Pancreas (tissue), 10 donors: Measurements from ENCODE around the gene FAM163B. TPM values are rescaled to one million over a fixed set of nuclear protein-coding genes. Genes with fewer than 3 reads are reported as not detected.

Source experiments
- ATAC-seq, 4 donors: fragments of 200-7000 bp; cut with Tn5 transposase; one replicate each; pipeline versions ENCODE4 v1.8.0 to v1.9.1; 2020; ENCODE audit warnings: mild to moderate bottlenecking in 4 of 4, moderate library complexity in 4 of 4
- DNase-seq, 6 donors: peaks; one replicate each; pipeline ENCODE4 v3.0.0-alpha.2; 2020
- FAIRE-seq: peaks from 2 replicates; lab custom pipeline; 2012; peaks lifted over from hg19 to GRCh38; lab: Jason Lieb, UNC
- H3K27ac ChIP-seq, 4 donors: fragments of 200-600 bp; sonication (generic); 1 replicate in 3 of 4; 2 replicates in 1 of 4; pipeline versions ENCODE4 v1.5.0 to v1.8.0; 2020
- H3K27me3 ChIP-seq, 4 donors: fragments of 200-600 bp; one replicate each; pipeline ENCODE4 v1.8.0; 2021
- H3K36me3 ChIP-seq, 3 donors: fragments of 200-600 bp; sonication (generic) in 1 of 3; one replicate each; pipeline versions ENCODE4 v1.5.0 to v1.8.0; 2020 to 2021
- H3K4me1 ChIP-seq, 3 donors: fragments of 200-600 bp; one replicate each; pipeline ENCODE4 v1.8.0; 2021
- H3K4me3 ChIP-seq, 4 donors: fragments of 200-600 bp; sonication (generic) in 2 of 4; one replicate each; pipeline versions ENCODE4 v1.5.0 to v1.8.0; 2020 to 2021
- H3K9me3 ChIP-seq, 4 donors: fragments of 200-600 bp; one replicate each; pipeline ENCODE4 v1.8.0; 2021
- CTCF ChIP-seq, 4 donors: fragments of 200-600 bp; sonication (generic) in 3 of 4; IDR thresholded peaks; one replicate each; pipeline versions ENCODE4 v1.5.0 to v1.8.0; 2021; ENCODE audit warnings: antibody characterized with exemption in 4 of 4
- whole genome bisulfite sequencing, 2 donors: extraction: QIAGEN DNeasy Blood & Tissue Kit; methylation state at CpG; one replicate each; pipeline ENCODE4 v1.1.7; 2013; 5-methylcytosine and 5-hydroxymethylcytosine counted together
- intact Hi-C, 3 donors: fragments of 100-400 bp; cut with DNase I; formaldehyde crosslinking; loops; one replicate each; pipeline versions ENCODE4 v1.11.1 to v1.14.2; 2022
- polyA plus RNA-seq, 2 donors: library from polyadenylated mRNA; stranded (reverse); fragments of 200-250 nt; gene quantifications; one replicate each; pipeline ENCODE4 v1.2.3, GENCODE V29; 2013
- total RNA-seq, 6 donors: library from RNA; stranded (reverse); fragmentation: NEBNext Ultra II Directional in 4 of 6; extraction: Animal tissue kit (Norgen Biotek cat#: 25700) in 4 of 6; gene quantifications; one replicate each; pipeline versions ENCODE4 v1.2.1 to v1.2.4, GENCODE V29; 2021 to 2023
- donor health status: healthy with polysubstance abuse.
- donor health status: DM: no; HTN: no; CAD: no; lungs with moderate emphysema.
- donor health status: DM: no; HTN: no; CAD: no.
- donor health status: control.
- donor health status: control.
- donor health status: Bipolar disorder and iron deficiency.
- donor health status: DM: yes; HTN: yes; CAD: no.
- donor health status: DM: no; HTN: no; CAD: no.
- donor health status: DM: no; HTN: no; CAD: no.
- donor health status: DM: yes; HTN: yes; CAD: no.

The FAM163B gene
- total and polyA plus RNA-seq, 8 donors, result not detected

DNA sequence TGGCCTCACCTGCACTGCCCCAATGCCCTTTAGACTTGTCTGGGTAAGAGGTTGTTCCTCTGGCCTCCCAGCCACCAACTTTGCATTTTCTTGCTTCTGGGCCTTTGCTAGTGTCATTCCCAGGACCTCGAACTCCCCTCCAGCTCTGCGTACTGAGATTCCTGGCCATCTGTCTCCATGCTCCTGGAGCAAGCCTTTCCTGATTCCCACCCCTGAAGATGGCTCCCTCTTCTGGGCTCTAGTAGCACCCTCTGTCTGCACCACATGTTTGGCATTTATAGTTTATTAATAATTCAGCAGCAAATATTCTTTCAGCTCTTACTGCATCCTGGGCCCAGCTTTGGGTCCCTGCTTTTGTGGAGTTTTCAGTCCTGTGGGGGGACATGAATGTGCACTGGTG is 14.9 kb downstream of the FAM163B start:
- intact Hi-C loops, result no loop called here
- Histone ChIP-seq H3K4me3 (no peak overlapping the region), H3K27me3 (no peaks in the 10 kb centered on the region), H3K36me3 (no peaks in the 10 kb centered on the region), H3K27ac (no peak overlapping the region), H3K4me1 (no peaks in the 10 kb centered on the region), H3K9me3 (no peaks in the 10 kb centered on the region)
- TF ChIP-seq CTCF (IDR thresholded peaks at IDR 0.05), result no peak
- WGBS, 2 donors, result 83 to 87% methylated on average over 2 of the region's 2 CpGs
- ATAC-seq (no peak), FAIRE-seq (no peak), DNase-seq (peak in 1 of 6 donors; percentile 1)

DNA sequence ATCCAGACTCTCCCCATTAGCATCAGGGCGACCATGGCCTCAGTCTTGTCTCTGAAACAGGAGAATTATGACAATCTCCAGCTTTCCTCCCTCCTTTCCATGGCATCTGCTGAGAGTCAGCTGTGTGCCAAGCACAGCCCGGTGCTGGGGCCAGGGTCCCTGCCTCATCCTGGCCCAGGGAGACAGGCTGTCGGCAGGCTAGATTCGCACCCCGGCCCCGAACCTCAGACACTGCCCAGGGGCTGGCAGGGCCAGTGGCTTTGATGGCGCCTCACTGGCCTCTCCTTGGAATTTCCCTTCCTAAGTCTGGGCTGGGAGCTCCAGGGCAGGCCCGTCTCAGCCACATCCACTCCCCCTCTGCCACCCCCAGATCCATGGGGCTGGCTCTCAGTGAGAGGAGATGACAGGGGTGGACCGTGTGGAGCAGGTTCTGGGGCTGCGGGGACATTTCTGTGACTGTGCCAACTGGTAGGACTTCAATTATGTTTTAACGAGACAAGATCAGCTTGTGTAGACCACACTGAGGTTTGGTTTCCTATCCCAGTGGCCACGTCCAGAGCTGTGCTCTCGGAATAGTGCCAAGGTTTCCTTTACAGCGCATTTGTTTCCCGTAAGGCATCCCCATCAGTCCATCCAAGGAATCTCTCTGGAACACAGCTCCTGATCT is 15.5 kb downstream of the FAM163B start:
- Histone ChIP-seq H3K4me3 (no peak overlapping the region), H3K4me1 (no peaks in the 10 kb centered on the region), H3K36me3 (no peaks in the 10 kb centered on the region), H3K9me3 (no peaks in the 10 kb centered on the region), H3K27ac (no peak overlapping the region), H3K27me3 (no peaks in the 10 kb centered on the region)
- FAIRE-seq (no peak), ATAC-seq (no peak), DNase-seq (peak in 1 of 6 donors; percentile 37)
- TF ChIP-seq CTCF (IDR thresholded peaks at IDR 0.05), result no peak
- intact Hi-C loops, result no loop called here
- WGBS, 2 donors, result 74 to 80% methylated on average over 15 of the region's 15 CpGs

GRCh38 chr9:133592731-133593409 is 16.3 kb downstream of the FAM163B start:
- Histone ChIP-seq H3K9me3 (no peaks in the 10 kb centered on the region), H3K36me3 (no peaks in the 10 kb centered on the region), H3K27me3 (no peaks in the 10 kb centered on the region), H3K27ac (no peak overlapping the region), H3K4me3 (no peak overlapping the region), H3K4me1 (no peaks in the 10 kb centered on the region)
- FAIRE-seq, result no peak
- DNase-seq, result peak in 1 of 6 donors; percentile 42
- no peak for TF ChIP-seq CTCF (IDR thresholded peaks at IDR 0.05)
- intact Hi-C loops, result no loop called here
- ATAC-seq, result no peak
- 65 to 74% methylated on average over 17 of the region's 17 CpGs for WGBS, 2 donors

- no peaks in the 10 kb centered on the region for H3K9me3 ChIP-seq
- no peaks in the 10 kb centered on the region for H3K27me3 ChIP-seq
- FAIRE-seq (no peak), ATAC-seq (no peak), DNase-seq (no peak)
- intact Hi-C loops, result no loop called here
- H3K4me1 ChIP-seq, result no peaks in the 10 kb centered on the region
- no peak overlapping the region for H3K27ac ChIP-seq
- 55 to 64% methylated on average over 10 of the region's 10 CpGs for WGBS, 2 donors
- H3K36me3 ChIP-seq, result no peaks in the 10 kb centered on the region
- TF ChIP-seq CTCF (IDR thresholded peaks at IDR 0.05), result no peak
- H3K4me3 ChIP-seq, result no peak overlapping the region
Observed at GRCh38 chr9:133591985-133592384, 17.2 kb downstream of the FAM163B start.
